Ishikawa (cell line): ENCODE measurements around the gene C6orf89.

Experiments
- CEBPB ChIP-seq: IDR thresholded peaks from 2 replicates; pipeline ENCODE4 v1.6.1; 2012
- CREB1 ChIP-seq: IDR thresholded peaks from 2 replicates; pipeline ENCODE4 v1.6.1; 2012; ENCODE audit warnings: low read depth
- EGR1 ChIP-seq: IDR thresholded peaks from 2 replicates; pipeline ENCODE4 v1.6.1; 2012
- EP300 ChIP-seq: IDR thresholded peaks from 2 replicates; pipeline ENCODE4 v1.6.1; 2012; ENCODE audit warnings: borderline replicate concordance
- FOXM1 ChIP-seq: IDR thresholded peaks from 2 replicates; pipeline ENCODE4 v1.6.1; 2012; ENCODE audit warnings: low read depth, borderline replicate concordance
- NFIC ChIP-seq: IDR thresholded peaks from 2 replicates; pipeline ENCODE4 v1.6.1; 2012
- RAD21 ChIP-seq: IDR thresholded peaks from 2 replicates; pipeline ENCODE4 v1.6.1; 2012; ENCODE audit warnings: low read depth
- TAF1 ChIP-seq: IDR thresholded peaks from 2 replicates; pipeline ENCODE4 v1.6.1; 2012; ENCODE audit warnings: low read depth, mild to moderate bottlenecking
- TCF12 ChIP-seq: IDR thresholded peaks from 2 replicates; pipeline ENCODE4 v1.6.1; 2012; ENCODE audit warnings: low read depth
- TEAD4 ChIP-seq: IDR thresholded peaks from 2 replicates; pipeline ENCODE4 v1.6.1; 2012
- YY1 ChIP-seq: IDR thresholded peaks from 2 replicates; pipeline ENCODE4 v1.6.1; 2012; ENCODE audit warnings: low read depth
- ZBTB7A ChIP-seq: IDR thresholded peaks from 2 replicates; pipeline ENCODE4 v1.6.1; 2012; ENCODE audit warnings: low read depth
- TF ChIP-seq, protein P1 (sequence below): IDR thresholded peaks from 2 replicates; pipeline ENCODE4 v1.6.1; 2012
- TF ChIP-seq, protein P2 (sequence below): IDR thresholded peaks from 2 replicates; pipeline ENCODE4 v1.6.1; 2012; ENCODE audit warnings: low read depth, mild to moderate bottlenecking
- TF ChIP-seq, protein P3 (sequence below): IDR thresholded peaks from 2 replicates; pipeline ENCODE4 v1.6.1; 2012

Gene C6orf89

DNA sequence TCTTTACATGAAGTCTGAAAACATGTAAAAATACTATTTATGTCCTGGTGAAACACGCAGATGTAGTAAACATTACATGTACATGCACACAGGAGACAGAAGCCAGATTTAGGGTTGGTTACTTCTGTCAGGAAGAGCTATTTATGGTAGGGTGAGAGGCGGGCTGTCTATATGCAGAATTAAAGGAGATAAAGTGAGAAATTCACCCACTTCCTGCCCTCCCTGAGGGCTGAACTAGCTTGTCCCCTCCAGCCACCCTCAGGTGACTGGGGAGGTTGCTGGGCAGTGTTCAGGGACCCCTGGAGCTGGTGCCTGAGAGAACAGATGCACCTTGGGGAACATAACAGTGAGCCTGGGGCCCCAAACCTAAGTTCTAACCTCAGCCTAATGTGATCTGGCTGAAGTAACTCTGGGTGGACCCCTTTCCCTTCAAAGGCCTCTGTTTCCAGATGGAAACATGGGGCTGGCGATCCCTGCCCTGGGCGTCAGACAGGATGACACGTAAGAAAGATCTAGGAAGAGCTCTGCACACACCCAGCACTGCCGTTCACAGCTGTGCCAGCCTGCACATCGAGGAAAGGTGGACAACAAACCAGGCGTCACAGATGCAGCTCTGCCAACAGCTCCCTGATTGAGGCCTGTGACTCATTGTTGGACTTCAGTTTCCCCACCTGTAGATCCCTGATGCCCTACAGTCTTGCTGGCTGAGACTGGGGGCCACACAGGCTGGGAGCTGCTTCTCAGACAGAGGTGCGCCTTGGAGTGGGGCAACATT is 70.1 kb downstream of the C6orf89 start:
- no peak for TF ChIP-seq CEBPB
- TF ChIP-seq TAF1, result no peak
- TF ChIP-seq CREB1, result no peak
- TF ChIP-seq, protein P1, sequence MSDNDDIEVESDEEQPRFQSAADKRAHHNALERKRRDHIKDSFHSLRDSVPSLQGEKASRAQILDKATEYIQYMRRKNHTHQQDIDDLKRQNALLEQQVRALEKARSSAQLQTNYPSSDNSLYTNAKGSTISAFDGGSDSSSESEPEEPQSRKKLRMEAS, result no peak
- no peak for TF ChIP-seq EP300

DNA sequence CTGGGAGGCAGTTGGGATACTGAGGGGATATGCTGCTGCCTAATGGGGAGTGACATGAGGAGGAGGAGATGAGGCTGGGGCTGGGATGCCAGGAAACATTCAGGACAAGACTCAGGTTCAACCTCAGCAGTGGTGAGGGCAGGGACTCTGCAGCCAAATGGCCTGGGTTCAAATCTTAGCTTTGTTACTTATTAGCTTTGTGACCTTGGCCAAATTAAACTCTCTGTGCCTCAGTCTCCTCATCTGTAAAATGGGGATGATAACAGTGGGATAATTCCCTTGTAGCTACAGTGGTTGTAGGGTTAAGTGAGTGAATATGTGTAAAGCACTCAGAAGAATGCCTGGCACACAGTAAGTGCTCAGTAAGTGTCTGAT is 70.7 kb downstream of the C6orf89 start:
- TF ChIP-seq TAF1 (no peak), CREB1 (no peak), YY1 (no peak), EP300 (no peak), EGR1 (no peak), TEAD4 (no peak), RAD21 (no peak), ZBTB7A (no peak), NFIC (no peak), CEBPB (no peak), FOXM1 (no peak), TCF12 (no peak)
- TF ChIP-seq, protein P1, result no peak
- TF ChIP-seq, protein P2, sequence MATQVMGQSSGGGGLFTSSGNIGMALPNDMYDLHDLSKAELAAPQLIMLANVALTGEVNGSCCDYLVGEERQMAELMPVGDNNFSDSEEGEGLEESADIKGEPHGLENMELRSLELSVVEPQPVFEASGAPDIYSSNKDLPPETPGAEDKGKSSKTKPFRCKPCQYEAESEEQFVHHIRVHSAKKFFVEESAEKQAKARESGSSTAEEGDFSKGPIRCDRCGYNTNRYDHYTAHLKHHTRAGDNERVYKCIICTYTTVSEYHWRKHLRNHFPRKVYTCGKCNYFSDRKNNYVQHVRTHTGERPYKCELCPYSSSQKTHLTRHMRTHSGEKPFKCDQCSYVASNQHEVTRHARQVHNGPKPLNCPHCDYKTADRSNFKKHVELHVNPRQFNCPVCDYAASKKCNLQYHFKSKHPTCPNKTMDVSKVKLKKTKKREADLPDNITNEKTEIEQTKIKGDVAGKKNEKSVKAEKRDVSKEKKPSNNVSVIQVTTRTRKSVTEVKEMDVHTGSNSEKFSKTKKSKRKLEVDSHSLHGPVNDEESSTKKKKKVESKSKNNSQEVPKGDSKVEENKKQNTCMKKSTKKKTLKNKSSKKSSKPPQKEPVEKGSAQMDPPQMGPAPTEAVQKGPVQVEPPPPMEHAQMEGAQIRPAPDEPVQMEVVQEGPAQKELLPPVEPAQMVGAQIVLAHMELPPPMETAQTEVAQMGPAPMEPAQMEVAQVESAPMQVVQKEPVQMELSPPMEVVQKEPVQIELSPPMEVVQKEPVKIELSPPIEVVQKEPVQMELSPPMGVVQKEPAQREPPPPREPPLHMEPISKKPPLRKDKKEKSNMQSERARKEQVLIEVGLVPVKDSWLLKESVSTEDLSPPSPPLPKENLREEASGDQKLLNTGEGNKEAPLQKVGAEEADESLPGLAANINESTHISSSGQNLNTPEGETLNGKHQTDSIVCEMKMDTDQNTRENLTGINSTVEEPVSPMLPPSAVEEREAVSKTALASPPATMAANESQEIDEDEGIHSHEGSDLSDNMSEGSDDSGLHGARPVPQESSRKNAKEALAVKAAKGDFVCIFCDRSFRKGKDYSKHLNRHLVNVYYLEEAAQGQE, result no peak
- TF ChIP-seq, protein P3, sequence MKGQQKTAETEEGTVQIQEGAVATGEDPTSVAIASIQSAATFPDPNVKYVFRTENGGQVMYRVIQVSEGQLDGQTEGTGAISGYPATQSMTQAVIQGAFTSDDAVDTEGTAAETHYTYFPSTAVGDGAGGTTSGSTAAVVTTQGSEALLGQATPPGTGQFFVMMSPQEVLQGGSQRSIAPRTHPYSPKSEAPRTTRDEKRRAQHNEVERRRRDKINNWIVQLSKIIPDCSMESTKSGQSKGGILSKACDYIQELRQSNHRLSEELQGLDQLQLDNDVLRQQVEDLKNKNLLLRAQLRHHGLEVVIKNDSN, result no peak

DNA sequence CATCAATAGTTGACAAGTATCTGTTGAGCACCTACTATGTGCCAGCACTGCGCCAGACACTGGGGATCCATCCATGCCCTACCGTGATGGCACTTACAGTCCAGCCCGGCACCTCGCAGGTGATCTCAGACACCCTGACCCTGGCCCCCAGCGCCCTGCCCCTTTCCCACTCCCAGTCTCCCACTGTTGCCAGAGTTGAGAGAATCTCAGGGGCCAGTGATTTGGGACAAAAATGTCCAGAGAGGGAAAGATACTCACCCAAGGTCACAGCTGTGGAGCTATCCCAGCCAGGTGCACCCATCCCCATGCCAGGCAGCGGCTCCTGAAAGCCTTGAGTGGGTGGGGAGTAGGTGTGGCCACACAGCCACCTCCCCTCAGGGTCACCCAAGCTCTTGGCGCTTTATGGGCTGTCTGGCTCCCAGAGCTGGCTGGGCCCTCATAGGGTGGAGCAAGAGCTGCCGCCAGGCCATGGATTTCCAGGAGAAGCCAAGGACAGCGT is 72.1 kb downstream of the C6orf89 start:
- TF ChIP-seq RAD21 (no peak), TEAD4 (no peak), CREB1 (no peak)
- TF ChIP-seq, protein P3, result no peak

DNA sequence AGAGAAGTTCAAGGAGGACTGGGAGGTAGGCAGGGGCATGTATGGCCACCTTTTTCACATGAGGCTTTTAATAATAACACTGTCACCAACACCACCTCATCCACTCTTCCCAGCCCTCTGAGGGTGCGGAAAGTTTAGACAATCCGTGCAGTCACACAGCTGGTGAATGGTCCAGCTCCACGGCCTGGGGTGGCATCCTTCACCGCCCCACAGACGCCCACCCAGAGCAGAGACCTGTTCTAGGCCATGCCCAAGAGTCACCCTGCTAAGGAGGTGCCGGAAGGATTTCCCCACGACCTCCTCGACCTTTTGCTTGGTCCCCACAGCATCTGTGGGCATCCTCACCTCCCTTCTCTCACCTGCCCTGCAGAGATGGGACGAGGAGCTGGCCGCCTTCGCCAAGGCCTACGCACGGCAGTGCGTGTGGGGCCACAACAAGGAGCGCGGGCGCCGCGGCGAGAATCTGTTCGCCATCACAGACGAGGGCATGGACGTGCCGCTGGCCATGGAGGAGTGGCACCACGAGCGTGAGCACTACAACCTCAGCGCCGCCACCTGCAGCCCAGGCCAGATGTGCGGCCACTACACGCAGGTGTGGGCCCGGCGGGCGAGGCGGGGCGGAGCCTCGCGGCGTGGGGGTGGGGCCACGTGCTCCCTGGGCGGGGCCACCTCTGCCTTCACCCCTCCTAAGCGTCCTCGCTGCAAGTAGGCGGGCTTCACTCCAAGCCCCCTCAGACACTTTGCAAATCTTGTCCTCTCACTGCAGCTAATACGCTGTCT is 73.2 kb downstream of the C6orf89 start:
- TF ChIP-seq, protein P1, result no peak
- TF ChIP-seq, protein P3, result no peak
- TF ChIP-seq TEAD4, result no peak
- no peak for TF ChIP-seq EGR1
- no peak for TF ChIP-seq TAF1
- no peak for TF ChIP-seq YY1
- no peak for TF ChIP-seq CEBPB

DNA sequence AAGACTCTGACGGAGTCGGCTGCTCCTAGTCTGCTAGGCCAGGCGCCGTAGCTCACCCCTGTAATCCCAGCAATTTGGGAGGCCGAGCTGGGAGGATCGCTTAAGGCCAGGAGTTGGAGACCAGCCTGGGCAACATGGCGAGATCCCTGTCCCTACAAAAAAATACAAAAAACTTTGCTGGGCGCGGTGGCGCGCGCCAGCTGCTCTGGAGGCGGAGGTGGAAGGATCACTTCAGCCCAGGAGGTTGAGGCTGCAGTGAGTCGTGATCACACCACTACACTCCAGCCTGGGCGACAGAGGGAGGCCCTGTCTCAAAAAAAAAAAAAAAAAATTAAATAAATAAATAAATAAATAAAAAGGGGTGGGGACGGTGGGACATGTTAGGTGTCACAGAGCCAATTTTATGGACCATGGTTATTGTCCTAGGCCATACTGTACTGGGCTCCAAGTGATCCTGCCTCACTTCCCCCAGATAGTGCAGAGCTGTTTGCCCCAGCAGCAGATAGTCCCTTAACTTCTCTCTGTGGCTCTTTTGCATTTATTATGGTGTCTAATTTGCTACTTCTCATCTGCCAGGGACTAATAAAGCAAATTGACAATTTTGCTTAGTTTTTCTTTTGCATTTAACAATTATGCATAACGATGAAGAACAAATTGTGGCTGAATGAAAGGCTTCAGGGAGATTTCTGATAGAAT is 74.0 kb downstream of the C6orf89 start:
- TF ChIP-seq, protein P2, result no peak
- TF ChIP-seq ZBTB7A (no peak), NFIC (no peak), TAF1 (no peak), CREB1 (no peak), TEAD4 (no peak), CEBPB (no peak), TCF12 (no peak), YY1 (no peak), EP300 (no peak)
- TF ChIP-seq, protein P3, result no peak
- TF ChIP-seq, protein P1, result no peak
